ENCODE results near the gene NAP1L3.

NAP1L3 gene, protein sequence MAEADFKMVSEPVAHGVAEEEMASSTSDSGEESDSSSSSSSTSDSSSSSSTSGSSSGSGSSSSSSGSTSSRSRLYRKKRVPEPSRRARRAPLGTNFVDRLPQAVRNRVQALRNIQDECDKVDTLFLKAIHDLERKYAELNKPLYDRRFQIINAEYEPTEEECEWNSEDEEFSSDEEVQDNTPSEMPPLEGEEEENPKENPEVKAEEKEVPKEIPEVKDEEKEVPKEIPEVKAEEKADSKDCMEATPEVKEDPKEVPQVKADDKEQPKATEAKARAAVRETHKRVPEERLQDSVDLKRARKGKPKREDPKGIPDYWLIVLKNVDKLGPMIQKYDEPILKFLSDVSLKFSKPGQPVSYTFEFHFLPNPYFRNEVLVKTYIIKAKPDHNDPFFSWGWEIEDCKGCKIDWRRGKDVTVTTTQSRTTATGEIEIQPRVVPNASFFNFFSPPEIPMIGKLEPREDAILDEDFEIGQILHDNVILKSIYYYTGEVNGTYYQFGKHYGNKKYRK

DNA sequence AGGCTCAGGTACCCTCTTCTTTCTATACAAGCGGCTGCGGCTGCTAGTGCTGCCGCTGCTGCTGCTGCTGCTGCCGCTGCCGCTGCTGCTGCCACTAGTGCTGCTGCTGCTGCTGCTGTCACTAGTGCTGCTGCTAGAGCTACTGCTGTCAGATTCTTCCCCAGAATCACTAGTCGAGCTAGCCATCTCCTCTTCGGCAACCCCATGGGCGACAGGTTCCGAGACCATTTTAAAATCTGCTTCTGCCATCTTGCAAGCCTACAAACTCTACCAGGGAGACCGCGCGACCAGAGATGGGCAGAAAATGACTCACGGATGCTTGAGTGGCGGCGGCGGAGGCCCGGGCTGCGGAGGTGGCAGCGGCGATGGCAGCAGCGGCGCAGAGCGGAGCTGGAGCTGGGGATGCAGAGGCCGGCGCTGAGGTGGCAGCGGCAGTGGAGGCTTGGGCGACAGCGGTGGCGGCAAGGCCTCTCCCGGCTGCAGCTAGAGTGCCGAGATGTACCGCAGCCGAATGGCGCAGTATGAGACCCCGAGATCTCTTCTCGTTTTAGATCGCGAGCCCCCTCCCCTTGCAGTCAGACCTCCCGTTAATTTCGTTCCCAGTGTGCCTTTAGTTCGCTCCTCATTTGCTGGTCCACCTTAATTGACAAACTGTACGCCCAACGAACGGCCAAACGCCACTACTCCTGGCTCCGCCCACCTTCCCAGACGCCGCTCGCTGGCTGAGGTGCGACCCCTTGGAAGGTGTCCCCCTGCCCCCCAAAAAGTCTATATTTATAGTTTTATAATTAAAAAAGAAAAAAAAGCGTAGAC, at the start of gene NAP1L3:
NAP1L3 (minus strand) TSS at position 523 of the 813 bp plus-strand sequence; CDS start at position 249, 274 bp downstream.
- peak; percentile 24 to 48 for DNase-seq (ENCODE audit: low read depth in 2 of 2)

DNA sequence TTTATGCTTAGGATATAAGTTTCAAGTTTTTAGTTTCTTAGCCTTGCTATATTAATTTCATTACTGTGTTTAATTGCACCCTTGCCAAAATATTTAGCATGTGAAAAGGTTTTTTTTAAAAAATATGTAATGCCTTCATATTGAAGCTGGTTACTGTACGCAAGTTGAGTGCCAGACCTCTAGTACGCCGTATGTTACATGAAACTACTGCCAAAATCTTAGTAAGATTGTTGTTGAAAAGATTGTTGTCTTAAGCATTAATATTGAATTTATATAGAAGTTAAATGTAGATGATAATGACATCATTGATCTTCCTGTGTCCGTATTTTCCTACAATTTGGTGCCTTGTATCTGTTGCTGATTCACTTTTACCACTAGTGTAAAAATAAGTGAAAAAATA, 37.7 kb upstream of the NAP1L3 start:
- no peak for DNase-seq (ENCODE audit: low read depth in 2 of 2)

DNA sequence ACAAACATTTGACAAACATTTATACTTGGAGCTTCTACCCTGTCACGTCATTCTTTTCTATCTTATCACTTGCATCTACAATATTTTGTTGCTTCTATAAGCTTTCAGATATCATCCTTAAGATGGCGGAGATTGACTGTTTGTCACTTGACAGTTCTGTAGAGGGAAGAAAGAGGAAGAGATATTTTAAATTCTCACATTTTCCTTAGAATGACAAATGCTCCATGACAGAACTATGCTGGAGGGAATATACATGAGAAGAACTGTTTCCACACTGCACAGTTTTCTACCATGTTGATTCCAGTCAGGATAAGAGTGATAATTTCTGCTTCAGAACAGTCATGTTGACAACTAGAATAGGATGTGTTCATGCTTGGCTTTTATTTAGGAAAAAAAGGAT, 30.3 kb upstream of the NAP1L3 start:
- no peak for DNase-seq (ENCODE audit: low read depth in 2 of 2)

DNA sequence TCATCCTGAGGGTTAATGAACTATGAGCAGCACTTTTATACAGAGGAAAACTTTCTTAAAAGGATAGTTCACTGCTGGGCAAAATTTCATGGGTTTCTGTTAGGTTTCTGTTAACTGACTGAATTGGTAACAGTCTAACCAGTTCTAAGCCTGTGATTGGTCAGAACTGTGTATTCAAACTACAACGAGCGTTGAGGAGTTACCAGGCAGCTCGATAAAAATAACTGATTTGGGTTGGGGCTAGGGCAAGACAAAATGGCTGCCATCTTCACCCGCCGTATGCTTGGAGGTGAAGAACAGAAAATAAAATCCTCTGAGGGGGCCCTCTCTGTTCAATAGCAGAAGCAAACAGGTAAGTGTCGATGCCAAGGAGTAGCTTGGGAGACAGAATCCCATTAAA, 22.6 kb upstream of the NAP1L3 start:
- DNase-seq (ENCODE audit: low read depth in 2 of 2), result no peak

DNA sequence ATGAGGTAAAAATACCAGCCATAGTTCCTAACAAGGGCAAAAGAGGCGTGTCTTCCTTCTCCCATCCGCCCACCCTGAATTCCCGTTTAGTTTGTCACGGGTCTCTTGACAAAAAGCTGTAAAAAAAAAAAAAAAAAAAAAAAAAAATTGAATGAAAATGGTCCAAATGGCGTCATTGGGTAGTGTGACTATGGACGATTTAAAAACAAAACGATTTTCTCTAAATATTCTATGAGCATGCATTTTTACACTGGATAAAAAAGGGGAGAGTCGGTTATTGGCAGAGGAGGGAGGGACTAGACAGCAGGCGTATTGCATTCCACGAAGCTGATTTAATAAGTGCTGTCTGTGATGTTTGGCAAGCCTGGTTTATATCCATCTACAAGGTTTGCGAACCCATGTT, 492 bp upstream of the NAP1L3 start, which contains the start of gene FAM133A:
FAM133A (plus strand) TSS at position 338 of the 403 bp plus-strand sequence. CDS start 35,214 bp downstream, outside the sequence.
- no peak for DNase-seq (ENCODE audit: low read depth in 2 of 2)

DNA sequence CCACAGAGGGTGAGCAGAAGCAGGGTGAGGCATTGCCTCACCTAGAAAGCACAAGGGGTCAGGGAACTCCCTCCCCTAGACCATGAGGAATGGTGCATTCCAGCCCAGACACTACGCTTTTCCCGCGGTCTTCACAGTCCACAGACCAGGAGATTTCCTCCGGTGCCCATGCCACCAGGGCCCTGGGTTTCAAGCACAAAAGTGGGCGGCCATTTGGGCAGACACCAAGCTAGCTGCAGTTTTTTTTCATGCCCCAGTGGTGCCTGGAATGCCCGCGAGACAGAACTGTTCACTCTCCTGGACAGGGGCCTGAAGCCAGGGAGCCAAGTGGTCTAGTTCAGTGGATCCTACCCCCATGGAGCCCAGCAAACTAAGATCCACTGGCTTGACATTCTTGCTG, 12.8 kb downstream of the NAP1L3 start:
- DNase-seq (ENCODE audit: low read depth in 2 of 2), result no peak

DNA sequence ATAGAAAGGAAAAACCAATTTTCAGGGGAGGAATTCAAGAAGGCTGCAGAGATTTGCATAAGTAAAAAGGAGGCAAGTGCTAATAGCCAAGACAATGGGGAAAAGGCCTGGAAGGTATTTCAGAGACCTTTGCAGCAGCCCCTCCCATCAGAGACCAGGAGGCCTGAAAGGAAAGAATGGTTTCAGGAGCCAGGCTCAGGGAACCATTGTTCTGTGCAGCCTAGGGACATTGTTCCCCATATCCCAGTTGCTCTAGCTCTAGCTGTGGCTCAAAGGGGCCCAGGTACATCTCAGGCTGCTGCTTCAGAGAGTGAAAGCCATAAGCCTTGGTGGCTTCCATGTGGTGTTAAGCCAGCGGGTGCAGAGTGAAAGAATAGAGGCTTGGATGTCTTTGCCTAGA, 24.0 kb downstream of the NAP1L3 start:
- DNase-seq (ENCODE audit: low read depth in 2 of 2), result no peak

DNA sequence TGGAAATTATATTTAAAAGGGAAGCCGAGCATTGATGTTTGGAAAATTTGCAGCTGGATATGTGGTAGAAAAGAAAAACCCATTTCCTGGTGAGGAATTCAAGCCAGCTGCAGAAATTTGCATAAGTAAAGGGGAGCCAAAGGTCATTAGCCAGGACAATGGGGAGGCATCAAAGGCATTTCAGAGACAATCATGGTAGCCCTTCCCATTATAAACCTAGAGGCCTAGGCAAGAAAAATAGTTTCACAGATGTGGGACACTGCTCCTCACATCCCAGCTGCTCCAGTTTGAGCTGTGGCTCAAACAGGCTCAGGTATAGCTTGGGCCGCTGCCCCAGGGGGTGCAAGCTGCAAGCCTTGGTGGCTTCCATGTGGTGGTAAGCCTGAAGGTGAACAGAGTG, 35.8 kb downstream of the NAP1L3 start:
- DNase-seq (ENCODE audit: low read depth in 2 of 2), result no peak

Data from stimulated activated CD8-positive, alpha-beta memory T cell treated with anti-CD3 and anti-CD28 coated beads, Interleukin-7, amount 100 ng/mL, for 4 hours (primary cell).